DND-41 (cell line): ENCODE results near the gene TMC2.

Experiments
- CTCF ChIP-seq: IDR thresholded peaks from 2 replicates; pipeline ENCODE4 v1.5.1; 2012; ENCODE audit warnings: borderline replicate concordance, low read length, moderate library complexity, mild to moderate bottlenecking; ENCODE audit not compliant: poor library complexity, severe bottlenecking; ENCODE audit errors: extremely low read depth
- EZH2 ChIP-seq: IDR thresholded peaks from 3 replicates; pipeline ENCODE4 v1.6.1; 2012; ENCODE audit warnings: borderline replicate concordance, low read depth, mild to moderate bottlenecking, moderate library complexity, low read length, inconsistent platforms; ENCODE audit not compliant: severe bottlenecking

DNA sequence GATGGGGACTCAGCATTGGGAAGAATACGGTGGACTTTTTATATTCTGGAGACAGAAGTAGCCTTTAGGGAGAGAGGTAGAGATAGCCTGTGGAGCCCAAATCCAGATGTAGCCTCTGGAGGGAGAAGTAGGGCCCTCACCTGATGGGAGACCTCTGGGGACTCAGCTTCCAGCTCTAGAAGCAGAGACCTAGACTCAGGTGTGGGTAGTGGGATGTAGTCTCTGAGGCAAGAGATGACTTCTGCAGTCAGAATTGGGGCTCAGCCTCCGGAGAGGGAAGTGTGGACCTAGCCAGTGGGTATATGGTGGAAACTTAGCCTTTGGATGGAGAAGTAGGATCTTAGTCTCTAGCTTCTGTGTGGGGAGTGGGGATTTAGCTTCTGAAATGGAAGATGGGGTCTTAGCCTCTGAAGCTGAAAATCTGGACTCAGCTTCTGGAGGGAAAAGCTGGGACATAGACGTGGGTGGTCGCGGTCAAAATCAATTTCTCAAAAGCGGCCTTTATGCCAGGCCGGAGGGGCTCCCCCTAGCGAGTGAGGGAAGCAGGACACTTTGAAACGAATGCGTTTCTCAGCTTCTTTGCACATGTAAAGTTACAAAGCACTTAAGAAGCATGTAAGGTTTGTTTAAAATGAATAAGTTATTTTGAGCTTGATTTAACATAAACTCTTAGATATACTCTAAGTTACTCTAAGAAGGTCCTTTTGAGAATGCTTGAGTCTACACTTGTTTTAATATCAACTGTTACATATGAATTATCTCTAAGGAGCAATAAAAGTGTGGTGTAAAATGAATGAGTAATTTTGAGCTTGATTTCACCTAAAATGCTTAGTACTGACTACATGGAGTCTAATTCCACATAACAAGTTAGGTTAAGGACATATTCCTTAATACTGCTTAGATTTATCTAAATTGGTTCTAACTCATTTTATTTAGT lies 14.7 kb upstream of the TMC2 start:
- TF ChIP-seq CTCF: peak; percentile 84
- no peak for TF ChIP-seq EZH2
